ENCODE results near the gene PPM1A.

- TF ChIP-seq CTCF (IDR thresholded peaks at IDR 0.05) = no peak
- no peak for TF ChIP-seq ZFX (IDR thresholded peaks at IDR 0.05; ENCODE audit: borderline replicate concordance)
These were observed 5.2 kb downstream of the PPM1A start for GRCh38 chr14:60254176-60254575.

All from 22Rv1 (cell line).